Stimulated activated effector memory CD8-positive, alpha-beta T cell treated with anti-CD3 and anti-CD28 coated beads, Interleukin-12 subunit alpha, Interleukin-12 subunit beta, amount 100 ng/mL, for 72 hours (primary cell): Measurements from ENCODE around the gene DAB1.

ENCODE experiments used
- ATAC-seq: fragments of 150-1000 bp; cut with Tn5 transposase; 2 replicates; pipeline ENCODE4 v1.10.0; 2021
- DNase-seq, 2 donors: peaks; one replicate each; pipeline ENCODE4 v3.0.0; 2021 to 2022; ENCODE audit warnings: low spot score in 2 of 2
- H3K27ac Mint-ChIP-seq: one replicate; pipeline ENCODE4 v1.8.0; 2022; ENCODE audit warnings: mild to moderate bottlenecking, mixed read lengths
- H3K36me3 Mint-ChIP-seq: one replicate; pipeline ENCODE4 v1.8.0; 2022; ENCODE audit warnings: mild to moderate bottlenecking, mixed read lengths
- H3K4me1 Mint-ChIP-seq: one replicate; pipeline ENCODE4 v1.8.0; 2022; ENCODE audit warnings: mixed read lengths
- H3K4me3 Mint-ChIP-seq: one replicate; pipeline ENCODE4 v1.8.0; 2022; ENCODE audit warnings: mild to moderate bottlenecking, mixed read lengths
- H3K9me3 Mint-ChIP-seq: one replicate; pipeline ENCODE4 v1.8.0; 2022; ENCODE audit warnings: mixed read lengths

The DAB1 gene

GRCh38 chr1:57142999-57143398, 280.9 kb downstream of the DAB1 start:
- ATAC-seq: no peak
- no peaks in the 10 kb centered on the region for H3K9me3 Mint-ChIP-seq
- no peaks in the 10 kb centered on the region for H3K36me3 Mint-ChIP-seq
- no peak for DNase-seq
- H3K27ac Mint-ChIP-seq: no peak overlapping the region
- no peak overlapping the region for H3K4me3 Mint-ChIP-seq
- H3K4me1 Mint-ChIP-seq: no peaks in the 10 kb centered on the region

GRCh38 chr1:57142169-57142568, 281.7 kb downstream of the DAB1 start:
- Mint-ChIP-seq H3K27ac (no peak overlapping the region), H3K9me3 (no peaks in the 10 kb centered on the region), H3K36me3 (no peaks in the 10 kb centered on the region), H3K4me1 (no peaks in the 10 kb centered on the region), H3K4me3 (no peak overlapping the region)
- ATAC-seq: no peak
- no peak for DNase-seq

GRCh38 chr1:57138432-57139078, 285.3 kb downstream of the DAB1 start:
- Mint-ChIP-seq H3K27ac (no peak overlapping the region), H3K4me3 (no peak overlapping the region), H3K36me3 (no peaks in the 10 kb centered on the region), H3K4me1 (no peaks in the 10 kb centered on the region), H3K9me3 (no peaks in the 10 kb centered on the region)
- ATAC-seq: no peak
- no peak for DNase-seq

- no peak for DNase-seq
- Mint-ChIP-seq H3K4me1 (no peaks in the 10 kb centered on the region), H3K27ac (no peak overlapping the region), H3K4me3 (no peak overlapping the region), H3K36me3 (no peaks in the 10 kb centered on the region), H3K9me3 (no peaks in the 10 kb centered on the region)
- ATAC-seq: no peak
These were observed 285.9 kb downstream of the DAB1 start for GRCh38 chr1:57137980-57138379.

- Mint-ChIP-seq H3K27ac (no peak overlapping the region), H3K4me3 (no peak overlapping the region), H3K9me3 (no peaks in the 10 kb centered on the region), H3K36me3 (no peaks in the 10 kb centered on the region), H3K4me1 (no peaks in the 10 kb centered on the region)
- DNase-seq (no peak), ATAC-seq (no peak)
These were observed 289.1 kb downstream of the DAB1 start for GRCh38 chr1:57134803-57135202.

GRCh38 chr1:57133686-57134085, 290.2 kb downstream of the DAB1 start:
- no peaks in the 10 kb centered on the region for H3K36me3 Mint-ChIP-seq
- H3K27ac Mint-ChIP-seq: no peak overlapping the region
- no peak for DNase-seq
- H3K9me3 Mint-ChIP-seq: no peaks in the 10 kb centered on the region
- ATAC-seq: no peak
- no peaks in the 10 kb centered on the region for H3K4me1 Mint-ChIP-seq
- H3K4me3 Mint-ChIP-seq: no peak overlapping the region

- H3K4me1 Mint-ChIP-seq: no peaks in the 10 kb centered on the region
- DNase-seq (no peak), ATAC-seq (no peak)
- no peak overlapping the region for H3K27ac Mint-ChIP-seq
- H3K4me3 Mint-ChIP-seq: no peak overlapping the region
- no peaks in the 10 kb centered on the region for H3K36me3 Mint-ChIP-seq
- H3K9me3 Mint-ChIP-seq: no peaks in the 10 kb centered on the region
These were observed 290.8 kb downstream of the DAB1 start for GRCh38 chr1:57132993-57133622.

- H3K27ac Mint-ChIP-seq: no peak overlapping the region
- H3K4me3 Mint-ChIP-seq: no peak overlapping the region
- no peaks in the 10 kb centered on the region for H3K9me3 Mint-ChIP-seq
- H3K36me3 Mint-ChIP-seq: no peaks in the 10 kb centered on the region
- H3K4me1 Mint-ChIP-seq: no peaks in the 10 kb centered on the region
- no peak for ATAC-seq
- no peak for DNase-seq
These were observed 292.0 kb downstream of the DAB1 start for GRCh38 chr1:57131701-57132394.

- DNase-seq (no peak), ATAC-seq (no peak)
- H3K9me3 Mint-ChIP-seq: no peaks in the 10 kb centered on the region
- H3K4me1 Mint-ChIP-seq: no peaks in the 10 kb centered on the region
- H3K36me3 Mint-ChIP-seq: no peaks in the 10 kb centered on the region
- H3K27ac Mint-ChIP-seq: no peak overlapping the region
- no peak overlapping the region for H3K4me3 Mint-ChIP-seq
These were observed 292.6 kb downstream of the DAB1 start for GRCh38 chr1:57131257-57131656.

- Mint-ChIP-seq H3K4me1 (peaks cover 5% of the 10 kb centered on the region), H3K9me3 (no peaks in the 10 kb centered on the region), H3K4me3 (no peak overlapping the region), H3K36me3 (no peaks in the 10 kb centered on the region), H3K27ac (no peak overlapping the region)
- ATAC-seq (no peak), DNase-seq (no peak)
These were observed 294.0 kb downstream of the DAB1 start for GRCh38 chr1:57129865-57130264.

GRCh38 chr1:57127976-57128375, 295.9 kb downstream of the DAB1 start:
- Mint-ChIP-seq H3K9me3 (no peaks in the 10 kb centered on the region), H3K27ac (no peak overlapping the region), H3K4me1 (peaks cover 7% of the 10 kb centered on the region), H3K36me3 (no peaks in the 10 kb centered on the region), H3K4me3 (no peak overlapping the region)
- no peak for DNase-seq
- ATAC-seq: no peak

GRCh38 chr1:57124768-57125446, 299.0 kb downstream of the DAB1 start:
- no peak overlapping the region for H3K27ac Mint-ChIP-seq
- H3K9me3 Mint-ChIP-seq: no peaks in the 10 kb centered on the region
- peaks cover 7% of the 10 kb centered on the region for H3K4me1 Mint-ChIP-seq
- ATAC-seq (peak; percentile 97), DNase-seq (peak in 1 of 2 donors; percentile 51)
- no peak overlapping the region for H3K4me3 Mint-ChIP-seq
- no peaks in the 10 kb centered on the region for H3K36me3 Mint-ChIP-seq

GRCh38 chr1:57124170-57124569, 299.7 kb downstream of the DAB1 start:
- no peaks in the 10 kb centered on the region for H3K9me3 Mint-ChIP-seq
- no peak overlapping the region for H3K4me3 Mint-ChIP-seq
- DNase-seq: no peak
- no peaks in the 10 kb centered on the region for H3K36me3 Mint-ChIP-seq
- ATAC-seq: no peak
- H3K27ac Mint-ChIP-seq: no peak overlapping the region
- peaks cover 7% of the 10 kb centered on the region for H3K4me1 Mint-ChIP-seq

- DNase-seq (no peak), ATAC-seq (no peak)
- Mint-ChIP-seq H3K27ac (no peak overlapping the region), H3K4me3 (no peak overlapping the region), H3K4me1 (peaks cover 7% of the 10 kb centered on the region), H3K36me3 (no peaks in the 10 kb centered on the region), H3K9me3 (no peaks in the 10 kb centered on the region)
These were observed 301.8 kb downstream of the DAB1 start for GRCh38 chr1:57122031-57122430.

GRCh38 chr1:57118948-57119603, 304.8 kb downstream of the DAB1 start:
- H3K36me3 Mint-ChIP-seq: no peaks in the 10 kb centered on the region
- H3K4me3 Mint-ChIP-seq: no peak overlapping the region
- no peaks in the 10 kb centered on the region for H3K9me3 Mint-ChIP-seq
- ATAC-seq (no peak), DNase-seq (no peak)
- H3K4me1 Mint-ChIP-seq: no peaks in the 10 kb centered on the region
- no peak overlapping the region for H3K27ac Mint-ChIP-seq
